ENCODE results near the gene CHCHD1. TPM values are rescaled to one million over a fixed set of nuclear protein-coding genes. Genes with fewer than 3 reads are reported as not detected.

CHCHD1 gene
- 51.7 to 75.1 TPM (median 70.9 TPM) in 5 replicates for total RNA-seq (2022; extraction: Qiagen RNA extraction)

GRCh38 chr10:73781879-73782748, at the start of gene CHCHD1:
Gene CHCHD1 (plus strand): TSS chr10:73782048. CDS start chr10:73782076, 28 bp downstream.

GRCh38 chr10:73743905-73744663, 37.8 kb upstream of the CHCHD1 start, which contains the start of gene SEC24C:
Gene SEC24C (plus strand): TSS chr10:73744372. CDS start chr10:73746833, 2,461 bp downstream.

GRCh38 chr10:73785211-73785720, 3.4 kb downstream of the CHCHD1 start, which contains the start of gene ZSWIM8:
Gene ZSWIM8 (plus strand): TSS chr10:73785606. CDS start chr10:73785879, 273 bp downstream.

Other genes starting within 250 kb of the CHCHD1 start
- gene USP54, start 190.7 kb upstream of the CHCHD1 start, total RNA-seq (2022; extraction: Qiagen RNA extraction), result 8.0 to 13.5 TPM (median 11.1 TPM) in 5 replicates
- not detected in 5 replicates for gene MYOZ1, start 140.6 kb upstream of the CHCHD1 start, total RNA-seq (2022; extraction: Qiagen RNA extraction)
- 0.03 to 0.30 TPM (median 0.08 TPM) in 3 of 5 replicates, not detected in the others for gene SYNPO2L, start 126.0 kb upstream of the CHCHD1 start, total RNA-seq (2022; extraction: Qiagen RNA extraction)
- gene AGAP5, start 83.9 kb upstream of the CHCHD1 start, total RNA-seq (2022; extraction: Qiagen RNA extraction), result 2.0 to 3.8 TPM (median 2.4 TPM) in 5 replicates
- 55.3 to 62.0 TPM (median 56.7 TPM) in 5 replicates for gene SEC24C, start 37.7 kb upstream of the CHCHD1 start, total RNA-seq (2022; extraction: Qiagen RNA extraction)
- 35.5 to 43.3 TPM (median 40.8 TPM) in 5 replicates for gene ZSWIM8, start 3.6 kb downstream of the CHCHD1 start, total RNA-seq (2022; extraction: Qiagen RNA extraction)
- gene NDST2, start 29.6 kb downstream of the CHCHD1 start, total RNA-seq (2022; extraction: Qiagen RNA extraction), result 12.9 to 19.0 TPM (median 15.2 TPM) in 5 replicates
- 17.2 to 20.8 TPM (median 18.0 TPM) in 5 replicates for gene CAMK2G, start 92.5 kb downstream of the CHCHD1 start, total RNA-seq (2022; extraction: Qiagen RNA extraction)
- gene PLAU, start 129.1 kb downstream of the CHCHD1 start, total RNA-seq (2022; extraction: Qiagen RNA extraction), result 95.7 to 133 TPM (median 109 TPM) in 5 replicates
- gene VCL, start 216.1 kb downstream of the CHCHD1 start, total RNA-seq (2022; extraction: Qiagen RNA extraction), result 163 to 250 TPM (median 210 TPM) in 5 replicates